Choroid plexus epithelial cell (primary cell): Measurements from ENCODE around the gene NEUROG2.

Experiments
- DNase-seq: peaks from one replicate; pipeline ENCODE4 v3.0.0-alpha.2; 2010; ENCODE audit warnings: low read depth
- H3K4me3 ChIP-seq: 2 replicates; pipeline ENCODE4 v1.5.1; 2011; ENCODE audit warnings: low read depth, mild to moderate bottlenecking, control low read depth, low read length, moderate library complexity
- TF ChIP-seq, protein P1 (sequence below): conservative IDR thresholded peaks from 2 replicates; pipeline ENCODE4 v1.5.1; 2011; ENCODE audit warnings: low read depth, mild to moderate bottlenecking, control low read depth, inconsistent platforms, low read length, moderate library complexity

The NEUROG2 gene

DNA sequence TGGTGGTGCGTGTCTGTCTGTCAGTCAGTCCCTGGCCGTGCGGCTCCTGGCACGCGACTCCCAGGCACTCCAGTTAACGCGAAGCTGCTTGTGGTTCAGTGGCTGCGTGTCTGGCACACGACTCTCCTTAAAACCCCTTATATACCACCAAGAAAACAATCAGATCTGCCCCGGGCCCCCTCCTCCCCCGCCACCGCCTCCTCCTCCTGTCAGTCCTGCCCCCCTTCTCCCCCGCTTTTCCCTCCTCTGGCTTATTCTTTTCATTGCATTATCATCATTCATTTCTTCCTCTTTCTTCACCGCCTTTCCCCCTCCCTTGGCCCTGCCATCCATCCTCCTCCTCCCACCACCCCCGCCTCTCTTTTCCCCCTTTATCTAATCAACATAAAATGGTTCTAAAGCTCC is at the start of gene NEUROG2:
Gene NEUROG2, minus strand, starts transcription at position 115 of the 405 bp plus-strand sequence. CDS start 705 bp downstream, outside the sequence.
- TF ChIP-seq, protein P1, sequence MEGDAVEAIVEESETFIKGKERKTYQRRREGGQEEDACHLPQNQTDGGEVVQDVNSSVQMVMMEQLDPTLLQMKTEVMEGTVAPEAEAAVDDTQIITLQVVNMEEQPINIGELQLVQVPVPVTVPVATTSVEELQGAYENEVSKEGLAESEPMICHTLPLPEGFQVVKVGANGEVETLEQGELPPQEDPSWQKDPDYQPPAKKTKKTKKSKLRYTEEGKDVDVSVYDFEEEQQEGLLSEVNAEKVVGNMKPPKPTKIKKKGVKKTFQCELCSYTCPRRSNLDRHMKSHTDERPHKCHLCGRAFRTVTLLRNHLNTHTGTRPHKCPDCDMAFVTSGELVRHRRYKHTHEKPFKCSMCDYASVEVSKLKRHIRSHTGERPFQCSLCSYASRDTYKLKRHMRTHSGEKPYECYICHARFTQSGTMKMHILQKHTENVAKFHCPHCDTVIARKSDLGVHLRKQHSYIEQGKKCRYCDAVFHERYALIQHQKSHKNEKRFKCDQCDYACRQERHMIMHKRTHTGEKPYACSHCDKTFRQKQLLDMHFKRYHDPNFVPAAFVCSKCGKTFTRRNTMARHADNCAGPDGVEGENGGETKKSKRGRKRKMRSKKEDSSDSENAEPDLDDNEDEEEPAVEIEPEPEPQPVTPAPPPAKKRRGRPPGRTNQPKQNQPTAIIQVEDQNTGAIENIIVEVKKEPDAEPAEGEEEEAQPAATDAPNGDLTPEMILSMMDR, result no peak
- peak within 1 kb of the TSS; percentile 49 for H3K4me3 ChIP-seq
- DNase-seq, result no peak

DNA sequence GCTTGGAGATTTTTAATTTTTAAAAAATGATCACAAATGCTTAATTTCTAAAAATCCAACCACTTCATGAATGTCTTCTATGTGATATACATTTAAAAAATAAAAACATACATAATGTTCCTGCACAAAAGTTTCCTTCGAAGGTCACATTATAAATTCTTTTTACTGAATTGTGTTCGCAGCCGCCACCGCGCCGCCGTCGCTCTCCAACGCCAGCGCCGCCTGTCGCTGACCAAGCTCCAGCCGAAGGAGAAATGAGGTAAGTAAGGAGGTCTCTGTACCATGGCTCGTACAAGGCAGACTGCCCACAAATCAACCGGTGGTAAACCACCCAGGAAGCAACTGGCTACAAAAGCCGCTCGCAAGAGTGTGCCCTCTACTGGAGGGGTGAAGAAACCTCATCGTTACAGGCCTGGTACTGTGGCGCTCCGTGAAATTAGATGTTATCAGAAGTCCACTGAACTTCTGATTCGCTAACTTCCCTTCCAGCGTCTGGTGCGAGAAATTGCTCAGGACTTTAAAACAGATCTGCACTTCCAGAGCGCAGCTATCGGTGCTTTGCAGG is 48.8 kb upstream of the NEUROG2 start:
- H3K4me3 ChIP-seq, result no peak overlapping the region
- TF ChIP-seq, protein P1, result no peak
- DNase-seq, result no peak

DNA sequence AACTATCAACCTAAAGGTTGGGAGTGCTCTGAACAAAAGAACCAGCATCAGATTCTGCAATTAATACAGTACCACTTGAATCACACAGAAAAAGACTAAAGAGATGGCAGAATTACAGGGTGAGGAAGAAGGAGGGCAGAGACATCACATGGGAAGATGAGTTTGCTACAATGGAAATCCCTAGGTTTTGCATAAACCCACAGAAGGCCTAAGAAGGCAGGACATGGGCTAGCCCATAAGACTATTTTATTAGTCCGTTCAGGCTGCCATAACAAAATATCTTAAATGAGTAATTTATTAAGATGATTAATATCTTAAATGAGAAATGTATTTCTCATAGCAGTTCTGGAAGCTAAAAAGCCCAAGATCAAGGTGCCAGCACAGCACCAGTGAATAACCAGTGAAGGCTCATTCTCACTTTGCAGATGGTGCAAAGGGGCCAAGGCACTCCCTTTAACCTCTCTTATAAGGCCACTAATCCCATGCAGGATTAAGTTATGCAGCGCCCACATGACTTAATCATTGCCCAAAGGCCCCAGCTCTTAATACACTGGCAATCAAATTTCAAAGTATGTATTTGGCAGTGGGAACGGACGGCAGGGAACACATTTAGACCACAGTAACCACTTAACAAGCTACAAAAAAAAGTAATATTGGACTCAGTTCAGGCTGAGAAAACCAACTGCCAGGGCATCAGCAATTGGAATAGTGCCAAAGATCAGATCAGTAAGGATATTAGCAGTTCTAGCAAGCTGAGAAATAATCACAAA is 47.6 kb upstream of the NEUROG2 start:
- TF ChIP-seq, protein P1, result no peak
- no peak overlapping the region for H3K4me3 ChIP-seq
- no peak for DNase-seq

DNA sequence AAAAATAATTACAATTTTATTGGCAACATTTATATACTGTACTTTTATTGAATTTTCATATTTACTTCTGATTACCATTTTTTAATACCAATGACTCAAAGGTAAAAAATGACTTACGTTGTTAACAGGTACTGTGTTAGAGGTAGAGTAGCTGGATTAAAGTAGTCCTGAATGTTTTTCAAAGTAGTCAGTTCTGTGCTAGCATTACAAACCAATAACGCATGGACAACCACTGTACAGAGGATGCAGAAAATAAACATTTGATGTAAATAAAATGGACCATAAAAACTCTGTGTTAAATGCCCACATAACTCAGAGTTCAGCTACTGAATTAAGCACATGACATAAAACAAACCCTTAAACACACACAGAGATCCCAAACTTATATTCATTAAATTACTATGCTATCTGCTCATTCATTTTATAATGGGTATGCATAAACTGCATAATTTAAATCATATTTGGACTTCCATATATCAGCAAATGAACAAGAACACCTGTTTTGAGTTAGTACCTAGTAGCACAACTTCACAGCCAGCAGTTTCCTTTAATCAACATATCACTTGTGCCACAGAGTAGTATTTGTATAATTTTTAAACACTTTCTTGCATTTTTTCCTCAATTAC is 46.4 kb upstream of the NEUROG2 start:
- DNase-seq, result no peak

DNA sequence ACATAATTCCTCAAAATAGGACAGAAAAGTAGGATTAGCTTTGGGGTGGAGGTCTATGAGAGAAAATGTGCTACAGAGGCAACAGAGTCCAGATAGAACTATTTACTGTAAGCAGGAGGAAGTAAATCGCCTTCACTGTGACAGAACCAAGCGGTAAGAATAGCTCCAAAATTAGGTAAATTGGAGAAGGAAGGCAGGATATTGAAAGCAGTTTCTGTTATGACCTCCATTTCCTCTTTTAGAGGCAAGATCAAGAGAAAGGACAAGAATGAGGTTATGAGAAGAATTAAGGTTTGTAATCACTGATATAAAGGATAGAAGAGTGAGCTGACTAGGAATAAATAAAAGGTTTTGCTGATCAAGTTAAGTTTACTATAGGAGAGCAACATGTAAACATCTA is 44.1 kb upstream of the NEUROG2 start:
- no peak overlapping the region for H3K4me3 ChIP-seq
- TF ChIP-seq, protein P1, result no peak
- DNase-seq, result no peak

More for the DNA sequence above, 46.4 kb upstream of the NEUROG2 start:
- H3K4me3 ChIP-seq, result no peak overlapping the region
- TF ChIP-seq, protein P1, result no peak

DNA sequence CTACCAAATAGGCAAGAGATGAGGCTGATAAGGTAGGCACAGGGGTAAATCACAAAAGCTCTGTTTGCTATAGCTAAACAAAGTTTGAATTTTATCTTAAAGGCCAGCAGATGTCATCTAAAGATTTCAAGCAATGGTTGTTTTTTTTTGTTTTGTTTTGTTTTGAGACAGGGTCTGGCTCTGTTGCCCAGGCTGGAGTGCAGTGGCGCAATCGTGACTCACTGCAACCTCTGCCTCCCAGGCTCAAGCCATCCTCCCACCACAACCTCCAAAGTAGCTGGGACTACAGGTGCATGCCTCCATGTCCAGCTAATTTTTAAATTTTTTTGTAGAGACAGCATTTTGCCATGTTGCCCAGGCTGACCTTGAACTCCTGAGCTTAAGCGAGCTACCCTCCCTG is 43.1 kb upstream of the NEUROG2 start:
- no peak overlapping the region for H3K4me3 ChIP-seq
- DNase-seq, result no peak
- TF ChIP-seq, protein P1, result no peak
